ENCODE measurements around the gene SASH3.

The SASH3 gene

GRCh38 chrX:129760155-129760554 is 19.6 kb upstream of the SASH3 start:
- no peak for DNase-seq

- no peak for DNase-seq
These were observed 18.8 kb upstream of the SASH3 start for GRCh38 chrX:129760981-129761380.

- DNase-seq = no peak
These were observed 18.2 kb upstream of the SASH3 start for GRCh38 chrX:129761596-129761995.

GRCh38 chrX:129762448-129762847 is 17.3 kb upstream of the SASH3 start:
- no peak for DNase-seq

- no peak for DNase-seq
These were observed 16.1 kb upstream of the SASH3 start for GRCh38 chrX:129763666-129764065.

- no peak for DNase-seq
These were observed 11.6 kb upstream of the SASH3 start for GRCh38 chrX:129768186-129768585.

GRCh38 chrX:129768586-129769466 is 10.9 kb upstream of the SASH3 start:
- DNase-seq = no peak

- DNase-seq = no peak
These were observed 10.1 kb upstream of the SASH3 start for GRCh38 chrX:129769467-129770154.

- no peak for DNase-seq
These were observed 8.3 kb upstream of the SASH3 start for GRCh38 chrX:129771266-129771995.

GRCh38 chrX:129772796-129773431 is 6.8 kb upstream of the SASH3 start:
- no peak for DNase-seq

GRCh38 chrX:129773649-129774458 is 5.9 kb upstream of the SASH3 start:
- no peak for DNase-seq

- no peak for DNase-seq
These were observed 2.3 kb upstream of the SASH3 start for GRCh38 chrX:129777218-129778030.

GRCh38 chrX:129779086-129779672 is 570 bp upstream of the SASH3 start:
- no peak for DNase-seq

GRCh38 chrX:129780441-129781105 is 824 bp downstream of the SASH3 start:
- no peak for DNase-seq

- DNase-seq = no peak
These were observed 1.5 kb downstream of the SASH3 start for GRCh38 chrX:129781134-129781672.

GRCh38 chrX:129781680-129782495 is 2.1 kb downstream of the SASH3 start:
- no peak for DNase-seq

GRCh38 chrX:129782706-129783105 is 3.0 kb downstream of the SASH3 start:
- no peak for DNase-seq

GRCh38 chrX:129783291-129783713 is 3.6 kb downstream of the SASH3 start:
- no peak for DNase-seq

- DNase-seq = no peak
These were observed 4.6 kb downstream of the SASH3 start for GRCh38 chrX:129784371-129784770.

All from NCI-H1105 (cell line).